A673 (cell line): ENCODE measurements around the gene CCDC149. TPM values are rescaled to one million over a fixed set of nuclear protein-coding genes. Genes with fewer than 3 reads are reported as not detected.
A peak's percentile ranks its signal among the peaks of the same experiment; 100 is the strongest.

Source experiments
- Bru-seq: library from RNA; stranded (reverse); fragments of 400-500 nt; gene quantifications from one replicate; lab custom pipeline; 2021; lab: Mats Ljungman, UMichigan
- BruChase-seq, 2 experiments: library from RNA; stranded (reverse); fragments of 400-500 nt; gene quantifications; one replicate each; lab custom pipeline; 2021; lab: Mats Ljungman, UMichigan
- BruUV-seq: library from RNA; stranded (reverse); fragments of 400-500 nt; replicated peaks from 2 replicates; lab custom pipeline; 2021; lab: Mats Ljungman, UMichigan
- CTCF ChIA-PET: fragments of 300-600 bp; sonication (Branson Sonifier 250); formaldehyde crosslinking; loops from one replicate; lab custom pipeline; 2022; ENCODE audit warnings: antibody characterized with exemption; lab: Charles Lee
- POLR2A ChIA-PET: fragments of 300-600 bp; sonication (Branson Sonifier 250); formaldehyde crosslinking; loops from one replicate; lab custom pipeline; 2022; ENCODE audit warnings: antibody characterized with exemption; ENCODE audit not compliant: low non-redundant PET; lab: Charles Lee
- DNase-seq: peaks from one replicate; pipeline ENCODE4 v3.0.0-alpha.2; 2015; ENCODE audit warnings: low spot score
- H3K27ac ChIP-seq: fragments of 200-600 bp; sonication (generic); 2 replicates; pipeline ENCODE4 v1.5.1; 2016; ENCODE audit warnings: mixed run types, low read depth, mild to moderate bottlenecking, mixed read lengths, antibody characterized with exemption, low read length; ENCODE audit not compliant: poor library complexity, severe bottlenecking
- H3K27me3 ChIP-seq: fragments of 200-600 bp; sonication (generic); replicated peaks from 2 replicates; pipeline ENCODE4 v1.6.1; 2017; ENCODE audit warnings: mixed run types, low read depth, mild to moderate bottlenecking, mixed read lengths, antibody characterized with exemption, low read length; ENCODE audit not compliant: insufficient read depth, poor library complexity
- H3K36me3 ChIP-seq: fragments of 200-600 bp; sonication (generic); 2 replicates; pipeline ENCODE4 v1.6.1; 2016; ENCODE audit warnings: mixed run types, mild to moderate bottlenecking, mixed read lengths, antibody characterized with exemption, low read length; ENCODE audit not compliant: insufficient read depth, poor library complexity, severe bottlenecking
- H3K4me1 ChIP-seq: fragments of 200-600 bp; sonication (generic); 2 replicates; pipeline ENCODE4 v1.6.1; 2017; ENCODE audit warnings: mixed run types, mild to moderate bottlenecking, mixed read lengths, antibody characterized with exemption, low read length; ENCODE audit not compliant: insufficient read depth, poor library complexity, severe bottlenecking
- H3K4me3 ChIP-seq: fragments of 200-600 bp; sonication (generic); 2 replicates; pipeline ENCODE4 v1.5.1; 2016; ENCODE audit warnings: low read depth, mixed run types, mild to moderate bottlenecking, mixed read lengths, low read length; ENCODE audit not compliant: poor library complexity, severe bottlenecking
- H3K9me3 ChIP-seq: fragments of 200-600 bp; sonication (generic); 2 replicates; pipeline ENCODE4 v1.6.1; 2016; ENCODE audit warnings: mixed run types, low read depth, mild to moderate bottlenecking, mixed read lengths, antibody characterized with exemption, low read length; ENCODE audit not compliant: poor library complexity, severe bottlenecking
- CTCF ChIP-seq: fragments of 300-800, 200-600 bp; sonication (generic); conservative IDR thresholded peaks from 2 replicates; pipeline ENCODE4 v1.5.1; 2017; ENCODE audit warnings: low read depth, mild to moderate bottlenecking, antibody characterized with exemption, low read length, moderate library complexity, mixed read lengths
- EZH2 ChIP-seq: fragments of 200-600 bp; sonication (generic); IDR thresholded peaks from 2 replicates; pipeline ENCODE4 v1.6.1; 2017; ENCODE audit warnings: borderline replicate concordance, low read depth, mild to moderate bottlenecking, mixed read lengths, antibody characterized with exemption, low read length; ENCODE audit not compliant: poor library complexity, severe bottlenecking
- intact Hi-C: fragments of 100-400 bp; cut with micrococcal nuclease; formaldehyde crosslinking; loops from one replicate; pipeline ENCODE4 v1.10.0; 2022; ENCODE audit not compliant: unreplicated experiment
- long read RNA-seq: library from polyadenylated mRNA; stranded (forward); transcript quantifications from one replicate; pipeline ENCODE4 v2.0.0, GENCODE V29; 2022
- total RNA-seq: library from RNA; stranded (reverse); gene quantifications from 2 replicates; pipeline ENCODE4 v1.2.3, GENCODE V29; 2021

Gene CCDC149
- total RNA-seq: 2.8 and 3.1 TPM in 2 replicates
- Bru-seq, nascent RNA: percentile 34 among the genes with signal in this experiment
- percentile 35 among the genes with signal in this experiment for BruChase-seq, experiment 1, labeled RNA remaining after a 2-hour chase
- BruChase-seq, experiment 2, labeled RNA remaining after a 6-hour chase: percentile 29 among the genes with signal in this experiment
- long read RNA-seq, transcript CCDC149-204 (12 exons, 3,869 nt): major isoform, 5 of 6 reads
- long read RNA-seq, partial matches to known transcripts: 0 of 6 reads
- long read RNA-seq, other reads (novel, unspliced or antisense): 1 of 6 reads

GRCh38 chr4:24912252-24913118 is at the start of gene CCDC149:
CCDC149 (minus strand) TSS chr4:24913042; CDS start chr4:24912864, 178 bp downstream.
- no peak within 1 kb of the TSS for H3K27ac ChIP-seq
- no peaks in the 10 kb centered on the region for H3K36me3 ChIP-seq
- H3K4me3 ChIP-seq: peak within 1 kb of the TSS; percentile 43
- ChIA-PET POLR2A (no interaction called here), CTCF (no interaction called here)
- no peak for TF ChIP-seq CTCF
- no peak for TF ChIP-seq EZH2
- intact Hi-C loops: no loop called here
- no peaks in the 10 kb centered on the region for H3K9me3 ChIP-seq
- peak; percentile 59 for DNase-seq
- no TSS peak for BruUV-seq
- no peaks in the 10 kb centered on the region for H3K4me1 ChIP-seq
- peaks cover 4% of the 10 kb centered on the region for H3K27me3 ChIP-seq

DNA sequence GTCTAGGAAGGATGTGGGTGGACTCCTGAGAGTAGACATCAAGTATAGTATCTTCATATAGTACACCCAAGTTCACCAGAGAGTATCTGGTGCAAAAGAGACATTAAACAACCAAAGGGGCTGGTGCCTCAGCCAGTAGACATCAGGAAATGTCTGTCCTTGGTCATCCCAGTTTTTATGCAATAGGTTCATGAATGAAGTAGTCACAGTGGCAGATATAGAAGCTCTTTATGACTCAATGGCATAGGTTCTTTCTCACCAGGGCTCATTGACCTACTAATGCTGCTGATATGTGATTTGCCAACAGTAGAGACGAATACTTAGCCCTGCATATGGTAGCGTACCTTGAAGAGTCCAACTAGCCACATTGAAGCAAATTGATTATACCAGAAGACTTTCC is 45.0 kb upstream of the CCDC149 start:
- CTCF ChIA-PET: no interaction called here
- H3K4me1 ChIP-seq: no peaks in the 10 kb centered on the region
- no peak for DNase-seq
- no peaks in the 10 kb centered on the region for H3K36me3 ChIP-seq
- no peak overlapping the region for H3K27ac ChIP-seq
- intact Hi-C loops: no loop called here
- no peaks in the 10 kb centered on the region for H3K27me3 ChIP-seq
- POLR2A ChIA-PET: no interaction called here
- H3K4me3 ChIP-seq: no peak overlapping the region
- H3K9me3 ChIP-seq: no peaks in the 10 kb centered on the region
- BruUV-seq: no TSS peak
- TF ChIP-seq EZH2: no peak
- no peak for TF ChIP-seq CTCF

DNA sequence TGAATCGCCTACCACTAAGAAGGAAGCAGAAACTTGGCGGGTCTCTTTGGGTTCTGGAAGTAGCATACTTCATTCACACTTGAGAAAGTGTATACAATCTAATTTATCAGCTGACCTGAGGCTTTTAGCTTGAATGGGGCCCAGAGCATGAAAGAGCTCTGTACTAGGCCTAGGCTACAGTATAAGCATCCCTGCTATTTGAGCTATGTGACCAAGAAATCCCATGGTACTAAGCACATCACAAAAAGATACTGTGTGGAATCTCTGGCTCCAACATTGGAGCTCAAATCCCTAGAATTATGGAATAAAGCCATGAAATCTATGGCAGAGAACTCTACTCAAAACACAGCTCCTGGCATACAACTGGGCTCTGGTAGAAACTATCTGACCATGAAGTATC is 43.9 kb upstream of the CCDC149 start:
- no peaks in the 10 kb centered on the region for H3K4me1 ChIP-seq
- intact Hi-C loops: no loop called here
- no peaks in the 10 kb centered on the region for H3K9me3 ChIP-seq
- BruUV-seq: no TSS peak
- no peaks in the 10 kb centered on the region for H3K36me3 ChIP-seq
- H3K27me3 ChIP-seq: no peaks in the 10 kb centered on the region
- POLR2A ChIA-PET: no interaction called here
- H3K4me3 ChIP-seq: no peak overlapping the region
- TF ChIP-seq EZH2: no peak
- no peak for DNase-seq
- no peak overlapping the region for H3K27ac ChIP-seq
- CTCF ChIA-PET: no interaction called here
